B cell (primary cell): ENCODE data around the gene IL25. TPM values are rescaled to one million over a fixed set of nuclear protein-coding genes. Genes with fewer than 3 reads are reported as not detected.

Source experiments
- ATAC-seq: fragments of 200-7000 bp; cut with Tn5 transposase; one replicate; pipeline ENCODE4 v1.10.0; 2021; ENCODE audit warnings: low read depth, mild to moderate bottlenecking, moderate number of reproducible peaks, moderate library complexity
- CTCF ChIA-PET: fragments of 350-600 bp; sonication (Branson Sonifier 250); formaldehyde crosslinking; loops from one replicate; lab custom pipeline; 2021; ENCODE audit warnings: antibody characterized with exemption, inconsistent platforms; lab: Charles Lee
- POLR2A ChIA-PET: fragments of 350-600 bp; sonication (Branson Sonifier 250); formaldehyde crosslinking; loops from one replicate; lab custom pipeline; 2021; ENCODE audit warnings: antibody characterized with exemption; lab: Charles Lee
- DNase-seq: peaks from one replicate; pipeline ENCODE4 v3.0.0; 2013
- H2AFZ ChIP-seq: 2 replicates; pipeline ENCODE4 v1.6.1; 2012; ENCODE audit warnings: mild to moderate bottlenecking, low read depth, low read length; ENCODE audit not compliant: insufficient read depth, poor library complexity, severe bottlenecking
- H3K27ac ChIP-seq, 2 donors: 1 replicate in 1 of 2; 2 replicates in 1 of 2; pipeline ENCODE4 v1.5.1; 2012 to 2013; ENCODE audit warnings: low read length in 2 of 2, mild to moderate bottlenecking in 2 of 2, moderate library complexity in 1 of 2
- H3K27me3 ChIP-seq, 4 experiments: fragments of 200-600 bp in 1 of 4; sonication (generic) in 1 of 4; replicated peaks in 1 of 4; 1 replicate in 2 of 4; 2 replicates in 2 of 4; pipeline versions ENCODE4 v1.6.1 to v1.7.0; 2013 to 2016; ENCODE audit warnings: low read length in 3 of 4, mild to moderate bottlenecking in 2 of 4, mixed read lengths in 1 of 4, moderate library complexity in 1 of 4; ENCODE audit not compliant: insufficient read depth in 4 of 4, control insufficient read depth in 3 of 4; ENCODE audit errors: control extremely low read depth in 1 of 4
- H3K36me3 ChIP-seq, 2 experiments: replicated peaks in 1 of 2; 1 replicate in 1 of 2; 2 replicates in 1 of 2; pipeline versions ENCODE4 v1.6.1 to v1.7.1; 2013; ENCODE audit warnings: low read length in 1 of 2; ENCODE audit not compliant: insufficient read depth in 2 of 2, control insufficient read depth in 1 of 2; ENCODE audit errors: control extremely low read depth in 1 of 2, extremely low read depth in 1 of 2
- H3K4me1 ChIP-seq, 2 donors: fragments of 200-600 bp in 1 of 2; sonication (generic) in 1 of 2; 1 replicate in 1 of 2; 2 replicates in 1 of 2; pipeline versions ENCODE4 v1.5.1 to v1.6.1; 2013 to 2017; ENCODE audit warnings: low read length in 2 of 2; ENCODE audit not compliant: control insufficient read depth in 2 of 2, insufficient read depth in 2 of 2
- H3K4me2 ChIP-seq: replicated peaks from 2 replicates; pipeline ENCODE3; 2012; ENCODE audit warnings: mild to moderate bottlenecking, low read depth, low read length; ENCODE audit not compliant: poor library complexity, severe bottlenecking
- H3K4me3 ChIP-seq, 5 experiments: fragments of 200-600 bp in 1 of 5; sonication (generic) in 1 of 5; 1 replicate in 3 of 5; 2 replicates in 2 of 5; pipeline versions ENCODE4 v1.5.1 to v1.7.0; 2011 to 2016; ENCODE audit warnings: low read length in 4 of 5, mild to moderate bottlenecking in 4 of 5, low read depth in 2 of 5, control low read depth in 1 of 5, moderate library complexity in 1 of 5; ENCODE audit not compliant: insufficient read depth in 1 of 5; ENCODE audit errors: control extremely low read depth in 1 of 5, extremely low read depth in 1 of 5
- H3K79me2 ChIP-seq: fragments of 200-600 bp; sonication (generic); one replicate; pipeline ENCODE4 v1.6.0; 2016; ENCODE audit warnings: low read length; ENCODE audit not compliant: control insufficient read depth, insufficient read depth
- H3K9ac ChIP-seq: fragments of 200-600 bp; sonication (generic); 2 replicates; pipeline ENCODE4 v1.6.1; 2017; ENCODE audit warnings: mild to moderate bottlenecking, low read length, moderate library complexity
- H3K9me3 ChIP-seq, 3 donors: one replicate each; pipeline versions ENCODE4 v1.6.1 to v1.7.1; 2013; ENCODE audit warnings: low read length in 2 of 3; ENCODE audit not compliant: control insufficient read depth in 2 of 3, insufficient read depth in 1 of 3; ENCODE audit errors: control extremely low read depth in 1 of 3
- H4K20me1 ChIP-seq: 2 replicates; pipeline ENCODE4 v1.6.0; 2012; ENCODE audit warnings: mild to moderate bottlenecking, low read length; ENCODE audit not compliant: insufficient read depth, control insufficient read depth, poor library complexity, severe bottlenecking
- H3K27ac Mint-ChIP-seq: one replicate; pipeline ENCODE4 v1.8.0; 2021; ENCODE audit warnings: mixed read lengths
- H3K27me3 Mint-ChIP-seq: one replicate; pipeline ENCODE4 v1.8.0; 2021; ENCODE audit warnings: mixed read lengths
- H3K4me1 Mint-ChIP-seq: one replicate; pipeline ENCODE4 v1.8.0; 2021; ENCODE audit warnings: mixed read lengths
- H3K4me3 Mint-ChIP-seq: one replicate; pipeline ENCODE4 v1.8.0; 2021; ENCODE audit warnings: mixed read lengths
- H3K9me3 Mint-ChIP-seq: one replicate; pipeline ENCODE4 v1.8.0; 2022; ENCODE audit warnings: mixed read lengths; ENCODE audit not compliant: insufficient read depth
- CTCF ChIP-seq: fragments of 200-600 bp; IDR thresholded peaks from one replicate; pipeline ENCODE4 v1.8.0; 2022; ENCODE audit warnings: antibody characterized with exemption, mild to moderate bottlenecking
- EZH2 ChIP-seq: IDR thresholded peaks from 2 replicates; pipeline ENCODE4 v1.6.1; 2012; ENCODE audit warnings: borderline replicate concordance, low read depth, mild to moderate bottlenecking, moderate library complexity, low read length; ENCODE audit not compliant: insufficient read depth, poor library complexity, severe bottlenecking
- WGBS: methylation state at CpG from one replicate; pipeline ENCODE4 v1.1.5; 2013; ENCODE audit warnings: missing lambda C conversion rate; ENCODE audit not compliant: insufficient coverage; 5-methylcytosine and 5-hydroxymethylcytosine counted together
- intact Hi-C: fragments of 100-400 bp; cut with micrococcal nuclease; formaldehyde crosslinking; loops from one replicate; pipeline ENCODE4 v1.10.0; 2022
- polyA plus RNA-seq: library from polyadenylated mRNA; depleted of rRNA; stranded (reverse); fragments of >200 nt; gene quantifications from 2 replicates; pipeline ENCODE4 v1.2.3, GENCODE V29; 2012
- total RNA-seq, 2 donors: library from RNA; stranded (reverse); fragments of 120-200 nt in 1 of 2; gene quantifications; 1 replicate in 1 of 2; 2 replicates in 1 of 2; pipeline versions ENCODE4 v1.2.3 to v1.2.4, GENCODE V29; 2013 to 2022

The IL25 gene
- total and polyA plus RNA-seq, 2 donors (not counting 1 experiment from before 2014, with no cell fraction given), result not detected

- ChIA-PET CTCF (no interaction called here), POLR2A (no interaction called here)
- Mint-ChIP-seq H3K9me3 (no peaks in the 10 kb centered on the region), H3K4me1 (peaks cover 14% of the 10 kb centered on the region), H3K27ac (no peak overlapping the region), H3K4me3 (peak overlapping the region; percentile 85), H3K27me3 (peaks cover 56% of the 10 kb centered on the region)
- no peak for ATAC-seq
- no peak overlapping the region for H3K27ac ChIP-seq
- H3K4me1 ChIP-seq, result peaks cover 11 to 15% of the 10 kb centered on the region in 2 donors
- no peak for TF ChIP-seq EZH2
- no peak for TF ChIP-seq CTCF
- H4K20me1 ChIP-seq, result no peaks in the 10 kb centered on the region
- H3K27me3 ChIP-seq, result peaks cover 0 to 57% (median 28%) of the 10 kb centered on the region in 4 experiments
- H3K36me3 ChIP-seq, result no peaks in the 10 kb centered on the region
- WGBS, result 19% methylated on average over 53 of the region's 61 CpGs
- H3K4me3 ChIP-seq, result peak overlapping the region in 4 of 5 experiments; percentile 15 to 52 (median 44)
- H3K4me2 ChIP-seq, result peak overlapping the region; percentile 90
- DNase-seq, result peak; percentile 18
- intact Hi-C loops, result no loop called here
- peak overlapping the region; percentile 78 for H2AFZ ChIP-seq
- H3K79me2 ChIP-seq, result no peaks in the 10 kb centered on the region
- H3K9ac ChIP-seq, result peak overlapping the region; percentile 55
- peaks cover 0 to 4% (median 3%) of the 10 kb centered on the region in 3 donors for H3K9me3 ChIP-seq
Measured at GRCh38 chr14:23351681-23352505, 20.7 kb upstream of the IL25 start.
